ENCODE measurements around the gene CRIP3. TPM values are rescaled to one million over a fixed set of nuclear protein-coding genes. Genes with fewer than 3 reads are reported as not detected.

The CRIP3 gene
- total RNA-seq, 1 donor from 2014 or later: 0.62 TPM

Small RNAs within 50 kb of the gene (small RNA-seq; reads per million reads assigned to genes)
- not detected for gene RPL12P47 (ENCODE audit: low replicate concordance)

Other genes with a start within 250 kb of the CRIP3 start
- gene MRPL2, start 249.4 kb downstream of the CRIP3 start, total RNA-seq: 20.9 TPM
- gene KLC4, start 249.2 kb downstream of the CRIP3 start, total RNA-seq: 32.3 TPM
- 67.8 TPM for gene PTK7, start 232.5 kb downstream of the CRIP3 start, total RNA-seq
- 28.3 TPM for gene SRF, start 137.6 kb downstream of the CRIP3 start, total RNA-seq
- gene CUL9, start 126.6 kb downstream of the CRIP3 start, total RNA-seq: 16.3 TPM
- 33.0 TPM for gene DNPH1, start 79.3 kb downstream of the CRIP3 start, total RNA-seq
- 0.10 TPM for gene TTBK1, start 65.3 kb downstream of the CRIP3 start, total RNA-seq
- gene SLC22A7, start 10.6 kb downstream of the CRIP3 start, total RNA-seq: not detected
- 13.0 TPM for gene ZNF318, start 60.8 kb upstream of the CRIP3 start, total RNA-seq
- gene ABCC10, start 118.7 kb upstream of the CRIP3 start, total RNA-seq: 13.4 TPM
- gene DLK2, start 146.7 kb upstream of the CRIP3 start, total RNA-seq: 5.2 TPM
- 26.8 TPM for gene TJAP1, start 168.7 kb upstream of the CRIP3 start, total RNA-seq
- gene LRRC73, start 201.5 kb upstream of the CRIP3 start, total RNA-seq: 0.51 TPM
- gene YIPF3, start 208.1 kb upstream of the CRIP3 start, total RNA-seq: 86.8 TPM
- gene POLR1C, start 208.3 kb upstream of the CRIP3 start, total RNA-seq: 21.8 TPM